ENCODE measurements around the gene SLAIN1. TPM values are rescaled to one million over a fixed set of nuclear protein-coding genes. Genes with fewer than 3 reads are reported as not detected.

SLAIN1 gene
- total and polyA plus RNA-seq, 10 of the 15 experiments (the other 5 are each of a cell fraction or from before 2014, with no cell fraction given) = 11.9 to 140 (median 56.9) TPM

DNA sequence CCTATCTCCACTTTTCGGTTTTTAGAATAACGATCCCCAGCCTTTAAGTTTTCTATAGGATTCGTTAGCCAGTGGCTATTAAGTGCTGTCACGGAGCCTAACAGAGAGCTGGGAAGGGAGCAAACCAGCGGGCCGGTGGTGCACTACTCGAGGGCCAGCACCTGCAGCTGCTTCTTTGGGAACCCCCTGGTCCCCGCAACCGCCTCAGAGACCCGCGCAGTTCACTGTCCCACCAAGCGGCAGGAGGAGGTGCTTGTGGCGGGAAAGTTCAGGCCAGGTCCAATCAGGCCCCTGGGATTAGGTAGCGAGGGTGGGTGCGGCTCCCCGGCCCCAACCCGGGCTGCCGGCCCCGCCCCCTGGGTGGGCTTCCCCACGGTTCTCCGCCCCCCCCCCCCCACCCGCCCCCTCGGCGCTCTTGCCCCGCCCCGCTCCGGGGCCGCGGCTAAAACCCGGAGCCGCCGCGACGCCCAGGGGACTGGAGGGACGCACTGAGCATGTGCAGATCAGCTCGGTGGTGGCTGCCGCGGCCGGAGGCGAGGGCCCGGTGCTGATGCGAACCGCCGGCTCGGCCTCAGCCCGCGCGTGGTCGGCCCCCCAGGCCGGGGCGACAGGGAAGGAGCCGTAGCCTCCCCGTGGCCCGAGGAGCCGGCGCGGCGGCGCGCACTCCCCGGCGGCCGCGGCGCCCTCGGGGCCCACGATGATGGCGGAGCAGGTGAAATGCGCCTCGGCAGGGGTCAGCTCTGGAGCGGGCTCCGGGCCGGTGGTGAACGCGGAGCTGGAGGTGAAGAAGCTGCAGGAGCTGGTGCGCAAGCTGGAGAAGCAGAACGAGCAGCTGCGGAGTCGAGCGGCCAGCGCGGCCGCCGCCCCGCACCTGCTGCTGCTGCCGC, at the start of gene SLAIN1 (continued):
- TF ChIP-seq, protein P1, sequence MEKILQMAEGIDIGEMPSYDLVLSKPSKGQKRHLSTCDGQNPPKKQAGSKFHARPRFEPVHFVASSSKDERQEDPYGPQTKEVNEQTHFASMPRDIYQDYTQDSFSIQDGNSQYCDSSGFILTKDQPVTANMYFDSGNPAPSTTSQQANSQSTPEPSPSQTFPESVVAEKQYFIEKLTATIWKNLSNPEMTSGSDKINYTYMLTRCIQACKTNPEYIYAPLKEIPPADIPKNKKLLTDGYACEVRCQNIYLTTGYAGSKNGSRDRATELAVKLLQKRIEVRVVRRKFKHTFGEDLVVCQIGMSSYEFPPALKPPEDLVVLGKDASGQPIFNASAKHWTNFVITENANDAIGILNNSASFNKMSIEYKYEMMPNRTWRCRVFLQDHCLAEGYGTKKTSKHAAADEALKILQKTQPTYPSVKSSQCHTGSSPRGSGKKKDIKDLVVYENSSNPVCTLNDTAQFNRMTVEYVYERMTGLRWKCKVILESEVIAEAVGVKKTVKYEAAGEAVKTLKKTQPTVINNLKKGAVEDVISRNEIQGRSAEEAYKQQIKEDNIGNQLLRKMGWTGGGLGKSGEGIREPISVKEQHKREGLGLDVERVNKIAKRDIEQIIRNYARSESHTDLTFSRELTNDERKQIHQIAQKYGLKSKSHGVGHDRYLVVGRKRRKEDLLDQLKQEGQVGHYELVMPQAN (conservative IDR thresholded peaks at IDR 0.05) = peak; percentile 65
- no peak for TF ChIP-seq TCF3 (IDR thresholded peaks at IDR 0.05; ENCODE audit: borderline replicate concordance, insufficient read depth, low read depth, low read length)
- TF ChIP-seq, protein P2, sequence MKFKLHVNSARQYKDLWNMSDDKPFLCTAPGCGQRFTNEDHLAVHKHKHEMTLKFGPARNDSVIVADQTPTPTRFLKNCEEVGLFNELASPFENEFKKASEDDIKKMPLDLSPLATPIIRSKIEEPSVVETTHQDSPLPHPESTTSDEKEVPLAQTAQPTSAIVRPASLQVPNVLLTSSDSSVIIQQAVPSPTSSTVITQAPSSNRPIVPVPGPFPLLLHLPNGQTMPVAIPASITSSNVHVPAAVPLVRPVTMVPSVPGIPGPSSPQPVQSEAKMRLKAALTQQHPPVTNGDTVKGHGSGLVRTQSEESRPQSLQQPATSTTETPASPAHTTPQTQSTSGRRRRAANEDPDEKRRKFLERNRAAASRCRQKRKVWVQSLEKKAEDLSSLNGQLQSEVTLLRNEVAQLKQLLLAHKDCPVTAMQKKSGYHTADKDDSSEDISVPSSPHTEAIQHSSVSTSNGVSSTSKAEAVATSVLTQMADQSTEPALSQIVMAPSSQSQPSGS (IDR thresholded peaks at IDR 0.05; ENCODE audit: low read length) = no peak
- TF ChIP-seq RUNX3 (IDR thresholded peaks at IDR 0.05; ENCODE audit: low read length) = peak; percentile 67
- no peak for TF ChIP-seq BMI1 (IDR thresholded peaks at IDR 0.05; ENCODE audit: borderline replicate concordance)
- TF ChIP-seq ASH2L (IDR thresholded peaks at IDR 0.05; ENCODE audit: borderline replicate concordance, low read depth) = no peak
- peak; percentile 96 for TF ChIP-seq LARP7 (IDR thresholded peaks at IDR 0.05)
- no peak for TF ChIP-seq NFYA (IDR thresholded peaks at IDR 0.05; ENCODE audit: borderline replicate concordance, low read depth, low read length)
- TF ChIP-seq TCF12 (IDR thresholded peaks at IDR 0.05; ENCODE audit: low read depth, low read length) = 0 out of 2 replicates have a peak, but pooled peaks have one; percentile 26
- TF ChIP-seq SRF (IDR thresholded peaks at IDR 0.05; ENCODE audit: low read depth in 2 of 2, low read length in 2 of 2) = no peak
- TF ChIP-seq, protein P3, sequence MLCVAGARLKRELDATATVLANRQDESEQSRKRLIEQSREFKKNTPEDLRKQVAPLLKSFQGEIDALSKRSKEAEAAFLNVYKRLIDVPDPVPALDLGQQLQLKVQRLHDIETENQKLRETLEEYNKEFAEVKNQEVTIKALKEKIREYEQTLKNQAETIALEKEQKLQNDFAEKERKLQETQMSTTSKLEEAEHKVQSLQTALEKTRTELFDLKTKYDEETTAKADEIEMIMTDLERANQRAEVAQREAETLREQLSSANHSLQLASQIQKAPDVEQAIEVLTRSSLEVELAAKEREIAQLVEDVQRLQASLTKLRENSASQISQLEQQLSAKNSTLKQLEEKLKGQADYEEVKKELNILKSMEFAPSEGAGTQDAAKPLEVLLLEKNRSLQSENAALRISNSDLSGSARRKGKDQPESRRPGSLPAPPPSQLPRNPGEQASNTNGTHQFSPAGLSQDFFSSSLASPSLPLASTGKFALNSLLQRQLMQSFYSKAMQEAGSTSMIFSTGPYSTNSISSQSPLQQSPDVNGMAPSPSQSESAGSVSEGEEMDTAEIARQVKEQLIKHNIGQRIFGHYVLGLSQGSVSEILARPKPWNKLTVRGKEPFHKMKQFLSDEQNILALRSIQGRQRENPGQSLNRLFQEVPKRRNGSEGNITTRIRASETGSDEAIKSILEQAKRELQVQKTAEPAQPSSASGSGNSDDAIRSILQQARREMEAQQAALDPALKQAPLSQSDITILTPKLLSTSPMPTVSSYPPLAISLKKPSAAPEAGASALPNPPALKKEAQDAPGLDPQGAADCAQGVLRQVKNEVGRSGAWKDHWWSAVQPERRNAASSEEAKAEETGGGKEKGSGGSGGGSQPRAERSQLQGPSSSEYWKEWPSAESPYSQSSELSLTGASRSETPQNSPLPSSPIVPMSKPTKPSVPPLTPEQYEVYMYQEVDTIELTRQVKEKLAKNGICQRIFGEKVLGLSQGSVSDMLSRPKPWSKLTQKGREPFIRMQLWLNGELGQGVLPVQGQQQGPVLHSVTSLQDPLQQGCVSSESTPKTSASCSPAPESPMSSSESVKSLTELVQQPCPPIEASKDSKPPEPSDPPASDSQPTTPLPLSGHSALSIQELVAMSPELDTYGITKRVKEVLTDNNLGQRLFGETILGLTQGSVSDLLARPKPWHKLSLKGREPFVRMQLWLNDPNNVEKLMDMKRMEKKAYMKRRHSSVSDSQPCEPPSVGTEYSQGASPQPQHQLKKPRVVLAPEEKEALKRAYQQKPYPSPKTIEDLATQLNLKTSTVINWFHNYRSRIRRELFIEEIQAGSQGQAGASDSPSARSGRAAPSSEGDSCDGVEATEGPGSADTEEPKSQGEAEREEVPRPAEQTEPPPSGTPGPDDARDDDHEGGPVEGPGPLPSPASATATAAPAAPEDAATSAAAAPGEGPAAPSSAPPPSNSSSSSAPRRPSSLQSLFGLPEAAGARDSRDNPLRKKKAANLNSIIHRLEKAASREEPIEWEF (IDR thresholded peaks at IDR 0.05; ENCODE audit: insufficient replicate concordance, low read depth, low read length) = no peak
- TF ChIP-seq, protein P4, sequence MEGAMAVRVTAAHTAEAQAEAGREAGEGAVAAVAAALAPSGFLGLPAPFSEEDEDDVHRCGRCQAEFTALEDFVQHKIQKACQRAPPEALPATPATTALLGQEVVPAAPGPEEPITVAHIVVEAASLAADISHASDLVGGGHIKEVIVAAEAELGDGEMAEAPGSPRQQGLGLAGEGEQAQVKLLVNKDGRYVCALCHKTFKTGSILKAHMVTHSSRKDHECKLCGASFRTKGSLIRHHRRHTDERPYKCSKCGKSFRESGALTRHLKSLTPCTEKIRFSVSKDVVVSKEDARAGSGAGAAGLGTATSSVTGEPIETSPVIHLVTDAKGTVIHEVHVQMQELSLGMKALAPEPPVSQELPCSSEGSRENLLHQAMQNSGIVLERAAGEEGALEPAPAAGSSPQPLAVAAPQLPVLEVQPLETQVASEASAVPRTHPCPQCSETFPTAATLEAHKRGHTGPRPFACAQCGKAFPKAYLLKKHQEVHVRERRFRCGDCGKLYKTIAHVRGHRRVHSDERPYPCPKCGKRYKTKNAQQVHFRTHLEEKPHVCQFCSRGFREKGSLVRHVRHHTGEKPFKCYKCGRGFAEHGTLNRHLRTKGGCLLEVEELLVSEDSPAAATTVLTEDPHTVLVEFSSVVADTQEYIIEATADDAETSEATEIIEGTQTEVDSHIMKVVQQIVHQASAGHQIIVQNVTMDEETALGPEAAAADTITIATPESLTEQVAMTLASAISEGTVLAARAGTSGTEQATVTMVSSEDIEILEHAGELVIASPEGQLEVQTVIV (IDR thresholded peaks at IDR 0.05; ENCODE audit: borderline replicate concordance, partially characterized antibody) = no peak
- 0 out of 2 replicates have a peak, but pooled peaks have one; percentile 27 for TF ChIP-seq TAF1 (IDR thresholded peaks at IDR 0.05; ENCODE audit: borderline replicate concordance, low read depth, low read length)
- TF ChIP-seq SP1 (IDR thresholded peaks at IDR 0.05; ENCODE audit: low read depth, low read length) = peak; percentile 87
- peak; percentile 71 for TF ChIP-seq IKZF1 (conservative IDR thresholded peaks at IDR 0.05)
- TF ChIP-seq STAT1 (conservative IDR thresholded peaks at IDR 0.05) = no peak
- no peak for TF ChIP-seq NR2C1 (IDR thresholded peaks at IDR 0.05)
- peak; percentile 50; the same call in 1 of the 2 replicates for TF ChIP-seq NFYB (IDR thresholded peaks at IDR 0.05; ENCODE audit: insufficient read depth, low read depth, low read length)

Data from GM12878 (cell line).